PFSK-1 (cell line): ENCODE results near the gene RPAP2.

Experiments
- FOXP2 ChIP-seq: optimal IDR thresholded peaks from 2 replicates; pipeline ENCODE3; 2011; ENCODE audit warnings: borderline replicate concordance, control low read depth, inconsistent platforms; ENCODE audit not compliant: insufficient read depth; ENCODE audit errors: extremely low read length, extremely low read depth
- POLR2AphosphoS5 ChIP-seq: IDR thresholded peaks from 2 replicates; pipeline ENCODE4 v1.6.1; 2012; ENCODE audit warnings: low read depth, mild to moderate bottlenecking, control low read depth, low read length, moderate library complexity
- SIN3A ChIP-seq: IDR thresholded peaks from 2 replicates; pipeline ENCODE4 v1.6.1; 2012; ENCODE audit warnings: mild to moderate bottlenecking, low read length, moderate library complexity, borderline replicate concordance; ENCODE audit not compliant: insufficient read depth
- TAF1 ChIP-seq: IDR thresholded peaks from 2 replicates; pipeline ENCODE4 v1.6.1; 2012; ENCODE audit warnings: low read length, control low read depth, borderline replicate concordance; ENCODE audit not compliant: insufficient read depth
- TF ChIP-seq, protein P1 (sequence below), 2 experiments: IDR thresholded peaks; 2 replicates each; pipeline versions ENCODE4 v1.6.1 to v1.8.0; 2011 to 2012; ENCODE audit warnings: low read depth in 2 of 2, low read length in 2 of 2, control low read depth in 1 of 2, inconsistent platforms in 1 of 2, mild to moderate bottlenecking in 1 of 2, moderate library complexity in 1 of 2; ENCODE audit not compliant: insufficient read depth in 1 of 2

The RPAP2 gene

DNA sequence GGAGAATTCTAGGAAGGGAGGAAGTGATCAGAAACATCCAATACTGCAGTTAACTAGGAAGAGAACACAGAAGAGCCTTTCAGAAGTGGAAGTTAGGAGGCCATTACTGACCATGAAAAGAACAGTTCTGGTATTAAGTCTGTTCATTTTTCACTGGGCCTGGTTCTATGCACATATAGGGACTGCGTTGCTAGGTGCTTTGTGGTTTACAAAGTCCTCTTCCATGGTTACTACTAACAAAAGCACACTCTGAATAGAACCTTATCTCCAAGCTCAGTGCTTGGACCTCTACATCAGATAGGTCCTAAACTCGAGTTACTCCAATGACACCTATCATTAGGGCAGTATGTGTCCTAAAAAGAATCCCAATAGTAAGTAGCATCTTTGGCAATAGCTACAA lies 75.4 kb downstream of the RPAP2 start:
- TF ChIP-seq POLR2AphosphoS5 (no peak), SIN3A (no peak), FOXP2 (no peak), TAF1 (no peak)
- TF ChIP-seq, protein P1, sequence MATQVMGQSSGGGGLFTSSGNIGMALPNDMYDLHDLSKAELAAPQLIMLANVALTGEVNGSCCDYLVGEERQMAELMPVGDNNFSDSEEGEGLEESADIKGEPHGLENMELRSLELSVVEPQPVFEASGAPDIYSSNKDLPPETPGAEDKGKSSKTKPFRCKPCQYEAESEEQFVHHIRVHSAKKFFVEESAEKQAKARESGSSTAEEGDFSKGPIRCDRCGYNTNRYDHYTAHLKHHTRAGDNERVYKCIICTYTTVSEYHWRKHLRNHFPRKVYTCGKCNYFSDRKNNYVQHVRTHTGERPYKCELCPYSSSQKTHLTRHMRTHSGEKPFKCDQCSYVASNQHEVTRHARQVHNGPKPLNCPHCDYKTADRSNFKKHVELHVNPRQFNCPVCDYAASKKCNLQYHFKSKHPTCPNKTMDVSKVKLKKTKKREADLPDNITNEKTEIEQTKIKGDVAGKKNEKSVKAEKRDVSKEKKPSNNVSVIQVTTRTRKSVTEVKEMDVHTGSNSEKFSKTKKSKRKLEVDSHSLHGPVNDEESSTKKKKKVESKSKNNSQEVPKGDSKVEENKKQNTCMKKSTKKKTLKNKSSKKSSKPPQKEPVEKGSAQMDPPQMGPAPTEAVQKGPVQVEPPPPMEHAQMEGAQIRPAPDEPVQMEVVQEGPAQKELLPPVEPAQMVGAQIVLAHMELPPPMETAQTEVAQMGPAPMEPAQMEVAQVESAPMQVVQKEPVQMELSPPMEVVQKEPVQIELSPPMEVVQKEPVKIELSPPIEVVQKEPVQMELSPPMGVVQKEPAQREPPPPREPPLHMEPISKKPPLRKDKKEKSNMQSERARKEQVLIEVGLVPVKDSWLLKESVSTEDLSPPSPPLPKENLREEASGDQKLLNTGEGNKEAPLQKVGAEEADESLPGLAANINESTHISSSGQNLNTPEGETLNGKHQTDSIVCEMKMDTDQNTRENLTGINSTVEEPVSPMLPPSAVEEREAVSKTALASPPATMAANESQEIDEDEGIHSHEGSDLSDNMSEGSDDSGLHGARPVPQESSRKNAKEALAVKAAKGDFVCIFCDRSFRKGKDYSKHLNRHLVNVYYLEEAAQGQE (IDR thresholded peaks at IDR 0.05; ENCODE audit: insufficient read depth in 1 of 2, low read depth in 2 of 2, low read length in 2 of 2), result no peak

DNA sequence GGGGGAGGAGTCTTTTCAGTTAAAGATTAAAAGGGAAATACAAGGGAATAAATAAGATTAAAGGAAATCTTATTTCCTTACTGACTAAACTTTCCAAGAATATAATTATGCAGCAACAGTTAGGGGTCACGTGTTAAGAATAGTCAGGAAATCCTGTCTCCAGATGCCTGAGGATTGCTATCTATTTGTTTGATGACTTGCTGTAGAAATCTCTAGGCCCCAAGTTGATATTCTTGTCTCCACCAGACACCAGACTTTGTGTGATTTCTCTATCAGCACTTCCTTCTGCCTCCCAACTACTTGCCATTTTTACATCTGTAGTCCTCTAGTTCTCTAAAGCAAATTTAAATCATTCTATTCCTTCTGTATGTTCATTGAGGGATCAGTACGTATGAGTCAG lies 77.5 kb downstream of the RPAP2 start:
- TF ChIP-seq FOXP2 (no peak), SIN3A (no peak), POLR2AphosphoS5 (no peak), TAF1 (no peak)
- TF ChIP-seq, protein P1 (IDR thresholded peaks at IDR 0.05; ENCODE audit: insufficient read depth in 1 of 2, low read depth in 2 of 2, low read length in 2 of 2), result no peak

DNA sequence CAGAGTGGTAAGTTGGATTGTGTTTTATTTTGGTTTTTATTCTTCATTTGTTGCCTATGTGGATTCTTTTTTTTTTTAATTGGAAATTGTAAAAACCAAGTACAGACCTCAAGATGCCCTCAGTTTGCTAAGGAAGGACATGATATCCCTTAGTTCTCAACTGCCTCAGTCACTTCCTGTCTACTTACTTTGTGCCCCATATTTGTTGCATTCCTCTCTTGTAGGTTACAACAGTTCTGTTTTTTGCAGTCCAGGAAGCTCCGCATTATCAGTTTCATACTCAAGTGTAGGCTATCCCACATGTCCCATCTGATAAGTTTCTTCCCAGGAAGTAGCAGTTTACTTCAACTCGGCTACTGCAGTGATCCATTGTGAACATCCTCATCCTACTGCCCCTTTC lies 82.0 kb downstream of the RPAP2 start:
- TF ChIP-seq, protein P1 (IDR thresholded peaks at IDR 0.05; ENCODE audit: insufficient read depth in 1 of 2, low read depth in 2 of 2, low read length in 2 of 2), result no peak
- no peak for TF ChIP-seq TAF1
- TF ChIP-seq FOXP2, result no peak
- TF ChIP-seq SIN3A, result no peak
- no peak for TF ChIP-seq POLR2AphosphoS5

DNA sequence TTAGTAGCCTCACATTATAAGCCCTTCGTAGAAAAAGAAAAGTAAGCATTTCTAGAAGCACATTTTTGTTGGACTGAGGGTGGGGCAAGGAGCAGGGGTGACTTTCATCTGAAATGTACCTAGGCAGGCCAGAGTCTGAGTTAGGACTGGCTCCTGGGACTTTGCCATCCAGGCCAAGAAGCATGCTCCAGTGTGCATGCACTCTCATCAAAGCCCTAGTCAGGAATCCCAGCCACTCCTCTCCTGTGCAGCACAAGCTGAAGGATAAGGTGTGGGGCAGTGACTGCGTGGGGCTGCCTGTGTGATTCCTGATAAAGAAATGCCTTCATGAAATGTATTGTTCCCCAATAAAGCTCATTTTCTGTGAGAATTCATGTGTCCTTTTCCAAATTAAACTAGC lies 99.7 kb downstream of the RPAP2 start:
- TF ChIP-seq, protein P1 (IDR thresholded peaks at IDR 0.05; ENCODE audit: insufficient read depth in 1 of 2, low read depth in 2 of 2, low read length in 2 of 2), result no peak
- no peak for TF ChIP-seq POLR2AphosphoS5
- no peak for TF ChIP-seq TAF1
- no peak for TF ChIP-seq FOXP2
- TF ChIP-seq SIN3A, result no peak

DNA sequence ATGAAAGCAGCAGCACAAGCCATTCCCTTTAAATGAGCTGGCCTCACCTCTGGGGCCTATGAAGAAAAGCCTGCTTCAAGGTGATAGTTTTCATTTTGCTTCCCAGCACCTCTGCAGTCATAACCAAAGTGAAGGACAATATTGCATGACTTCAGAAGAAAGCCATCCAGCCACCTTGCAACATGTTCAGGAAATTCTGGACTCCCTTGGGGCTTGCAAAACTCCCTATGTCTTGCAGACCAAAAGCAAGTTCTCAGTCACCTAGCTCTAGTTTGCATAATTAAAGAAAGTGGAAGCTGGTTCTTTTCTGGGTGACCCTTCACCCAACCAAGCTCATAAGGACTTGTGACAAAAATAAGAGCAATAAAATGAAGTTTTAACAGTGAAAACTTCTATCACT lies 100.2 kb downstream of the RPAP2 start:
- TF ChIP-seq SIN3A (no peak), TAF1 (no peak), POLR2AphosphoS5 (no peak), FOXP2 (no peak)
- TF ChIP-seq, protein P1 (IDR thresholded peaks at IDR 0.05; ENCODE audit: insufficient read depth in 1 of 2, low read depth in 2 of 2, low read length in 2 of 2), result no peak
